GM18868 (cell line): ENCODE results near the gene KRT15.
A peak's percentile ranks its signal among the peaks of the same experiment; 100 is the strongest.

Source experiments
- ATAC-seq: cut with Tn5 transposase; IDR thresholded peaks from one replicate; pipeline ENCODE4 v1.9.1; 2021; ENCODE audit warnings: mild to moderate bottlenecking, moderate library complexity; ENCODE audit not compliant: unreplicated experiment

The KRT15 gene

GRCh38 chr17:41518789-41519449, at the start of gene KRT15:
KRT15 (minus strand) TSS chr17:41518890; CDS start chr17:41518827, 63 bp downstream.
- no peak for ATAC-seq

GRCh38 chr17:41567317-41567716, 48.6 kb upstream of the KRT15 start:
- no peak for ATAC-seq

GRCh38 chr17:41565338-41565737, 46.6 kb upstream of the KRT15 start:
- ATAC-seq, result no peak

GRCh38 chr17:41563607-41564170, 45.0 kb upstream of the KRT15 start:
- ATAC-seq, result no peak

GRCh38 chr17:41561554-41561953, 42.9 kb upstream of the KRT15 start:
- ATAC-seq, result no peak

GRCh38 chr17:41559548-41559947, 40.9 kb upstream of the KRT15 start:
- no peak for ATAC-seq

- ATAC-seq, result no peak
These were observed 38.2 kb upstream of the KRT15 start for GRCh38 chr17:41556931-41557330.

- no peak for ATAC-seq
These were observed 37.6 kb upstream of the KRT15 start for GRCh38 chr17:41556306-41556705.

GRCh38 chr17:41555105-41555887, 36.6 kb upstream of the KRT15 start:
- no peak for ATAC-seq

GRCh38 chr17:41553987-41554680, 35.4 kb upstream of the KRT15 start:
- ATAC-seq, result no peak

- ATAC-seq, result no peak
These were observed 34.5 kb upstream of the KRT15 start for GRCh38 chr17:41553176-41553575.

GRCh38 chr17:41552455-41552854, 33.8 kb upstream of the KRT15 start:
- no peak for ATAC-seq

GRCh38 chr17:41551365-41551764, 32.7 kb upstream of the KRT15 start:
- no peak for ATAC-seq

- ATAC-seq, result no peak
These were observed 30.9 kb upstream of the KRT15 start for GRCh38 chr17:41549596-41550039.

- peak; percentile 66 for ATAC-seq
These were observed 30.3 kb upstream of the KRT15 start for GRCh38 chr17:41548844-41549595.

GRCh38 chr17:41547921-41548843, 29.5 kb upstream of the KRT15 start:
- ATAC-seq, result no peak

GRCh38 chr17:41547378-41547841, 28.7 kb upstream of the KRT15 start:
- ATAC-seq, result no peak

- ATAC-seq, result no peak
These were observed 28.1 kb upstream of the KRT15 start for GRCh38 chr17:41546819-41547218.

- ATAC-seq, result no peak
These were observed 27.2 kb upstream of the KRT15 start for GRCh38 chr17:41545829-41546410.
